ENCODE measurements around the gene CTTNBP2NL. TPM values are rescaled to one million over a fixed set of nuclear protein-coding genes. Genes with fewer than 3 reads are reported as not detected.

The CTTNBP2NL gene
- total and polyA plus RNA-seq, 10 of the 15 experiments (the other 5 are each of a cell fraction or from before 2014, with no cell fraction given), result 2.1 to 11.3 (median 5.6) TPM

DNA sequence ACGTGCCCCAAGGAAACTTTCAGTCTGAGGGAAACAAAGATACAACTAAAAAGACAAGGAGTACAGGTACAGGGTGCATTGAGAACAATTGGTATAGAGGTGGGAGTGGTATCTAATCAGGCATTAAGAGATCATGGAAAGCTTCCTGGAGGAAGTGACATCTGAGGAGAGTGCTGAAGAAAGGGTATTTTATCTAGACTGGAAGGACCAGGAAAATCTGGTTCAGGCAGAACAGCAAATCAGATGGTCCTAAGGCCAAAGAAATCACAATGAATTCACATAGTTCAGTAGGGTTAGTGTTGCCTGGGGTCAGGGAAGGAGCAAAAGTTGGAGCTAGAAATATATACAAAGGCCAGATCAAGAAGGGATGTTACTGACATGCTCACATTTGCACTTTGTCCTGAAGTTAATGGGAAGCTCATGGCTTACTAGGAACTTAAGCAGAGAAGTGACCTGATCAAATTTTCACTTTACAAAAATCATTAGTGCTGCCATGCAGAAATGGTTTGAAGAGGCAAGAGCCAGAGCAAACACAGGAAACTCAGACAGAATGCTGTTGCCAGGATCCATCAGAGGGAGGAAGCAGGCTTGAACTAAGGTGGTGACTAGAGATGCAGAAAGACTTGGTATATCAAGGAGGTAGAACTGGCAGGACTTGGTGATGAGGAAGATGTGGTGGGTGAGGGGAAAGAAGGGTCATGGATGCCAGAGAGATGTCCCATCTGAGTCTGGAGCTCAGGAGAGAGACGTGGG lies 14.5 kb upstream of the CTTNBP2NL start:
- RAD21 ChIA-PET (ENCODE audit: unreplicated experiment), result interaction anchor here (1.2 kb wide), 1 partner anchor 10 kb away, joined by 5 read pairs; no protein-coding TSS in a partner anchor
- 0% methylated on average over 2 of the region's 2 CpGs for WGBS (ENCODE audit: insufficient coverage, insufficient replicate concordance, low lambda C conversion rate, missing lambda C conversion rate)
- Histone ChIP-seq H3K27me3 (replicated peaks in 1 of 2; ENCODE audit: control insufficient read depth in 2 of 2, insufficient read depth in 2 of 2, low read length in 1 of 2) (peaks cover 0 to 4% of the 10 kb centered on the region in 2 experiments; a peak in 1 of 4 replicates), H4K20me1 (ENCODE audit: control insufficient read depth, insufficient read depth) (no peaks in the 10 kb centered on the region), H3K36me3 (ENCODE audit: control insufficient read depth in 2 of 2, insufficient read depth in 2 of 2, low read length in 1 of 2) (no peaks in the 10 kb centered on the region), H3K9me3 (replicated peaks; ENCODE audit: control insufficient read depth, insufficient read depth, low read length) (no peaks in the 10 kb centered on the region; the same call in 2 of the 3 replicates), H3K4me1 (ENCODE audit: control insufficient read depth, insufficient read depth, low read length) (no peaks in the 10 kb centered on the region), H2AFZ (ENCODE audit: control insufficient read depth, low read depth, low read length) (no peak overlapping the region), H3K79me2 (ENCODE audit: control insufficient read depth, insufficient read depth, low read length) (no peaks in the 10 kb centered on the region), H3K27ac (ENCODE audit: control insufficient read depth, insufficient read depth) (no peak overlapping the region), H3K4me3 (no peak overlapping the region), H3K9ac (ENCODE audit: control insufficient read depth, insufficient read depth, low read length) (no peak overlapping the region), H3K4me2 (ENCODE audit: control insufficient read depth, insufficient read depth) (no peak overlapping the region)
- no peak for DNase-seq (ENCODE audit: low read depth, low spot score)
- BruUV-seq (replicated peaks), result no TSS peak
- SMC1A ChIA-PET (ENCODE audit: uncharacterized antibody, unreplicated experiment), result interaction anchor here (0.6 to 1.8 kb wide), 3 partner anchors 11 to 233 kb away, joined by 3 to 7 read pairs (median 4); no protein-coding TSS in a partner anchor
- in situ Hi-C loops (cut with MboI), result no loop called here
- intact Hi-C loops (cut with micrococcal nuclease; ENCODE audit: unreplicated experiment), result no loop called here
- no peak for TF ChIP-seq ZZZ3 (IDR thresholded peaks at IDR 0.05; ENCODE audit: control insufficient read depth, insufficient read length, low read depth)
- POLR2A ChIA-PET, result no interaction called here
- ATAC-seq, result no peak
- CTCF ChIA-PET, result interaction anchor here (1.4 to 2.9 kb wide), 5 partner anchors 10 to 120 kb away, joined by 3 to 21 read pairs (median 5); no protein-coding TSS in a partner anchor
- FAIRE-seq, result peak; percentile 31

DNA sequence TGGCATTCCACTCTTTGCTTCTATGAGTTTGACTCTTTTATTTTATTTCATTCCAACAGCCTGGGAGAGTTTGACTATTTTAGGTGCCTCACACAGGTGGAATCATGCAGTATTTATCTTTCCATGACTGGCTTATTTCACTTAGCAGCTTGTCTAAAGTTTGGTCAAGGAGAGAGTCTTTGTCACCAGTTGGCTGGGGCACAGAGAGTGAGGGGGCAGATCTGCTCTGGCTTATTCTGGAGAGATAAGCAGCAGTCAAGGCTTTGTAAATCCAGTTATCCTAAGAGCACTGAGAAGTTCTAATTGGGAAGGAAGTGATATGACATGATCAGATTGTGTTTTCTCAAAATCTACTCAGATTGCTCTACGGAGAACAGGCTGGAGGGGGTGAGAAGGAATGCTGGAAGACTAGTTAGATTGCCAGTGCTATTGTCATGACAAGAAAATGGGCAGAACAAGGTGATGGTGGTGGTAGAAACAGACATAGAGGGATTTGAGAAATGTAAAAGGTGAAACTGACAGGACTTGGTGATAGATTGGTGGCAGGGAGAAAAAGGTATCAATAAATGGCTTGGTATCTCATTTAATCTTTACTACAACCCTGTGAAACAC lies 12.1 kb upstream of the CTTNBP2NL start:
- 54% methylated on average over 1 of the region's 1 CpG for WGBS (ENCODE audit: insufficient coverage, insufficient replicate concordance, low lambda C conversion rate, missing lambda C conversion rate)
- ChIA-PET RAD21 (ENCODE audit: unreplicated experiment) (no interaction called here), CTCF (no interaction called here), SMC1A (ENCODE audit: uncharacterized antibody, unreplicated experiment) (interaction anchor here (1.1 kb wide), 1 partner anchor 7 kb away, joined by 3 read pairs; no protein-coding TSS in a partner anchor), POLR2A (interaction anchor here (1.1 kb wide), 1 partner anchor 331 kb away, joined by 3 read pairs; the partner anchor contains the start of gene PPM1J)
- no peaks in the 10 kb centered on the region for H3K79me2 ChIP-seq (ENCODE audit: control insufficient read depth, insufficient read depth, low read length)
- ATAC-seq (no peak), DNase-seq (ENCODE audit: low read depth, low spot score) (no peak), FAIRE-seq (no peak)
- H3K9ac ChIP-seq (ENCODE audit: control insufficient read depth, insufficient read depth, low read length), result no peak overlapping the region
- 0 out of 4 replicates have a peak, but pooled peaks cover 0 to 2% of the 10 kb centered on the region in 2 experiments for H3K27me3 ChIP-seq (replicated peaks in 1 of 2; ENCODE audit: control insufficient read depth in 2 of 2, insufficient read depth in 2 of 2, low read length in 1 of 2)
- BruUV-seq (replicated peaks), result no TSS peak
- no peak overlapping the region for H3K4me2 ChIP-seq (ENCODE audit: control insufficient read depth, insufficient read depth)
- H4K20me1 ChIP-seq (ENCODE audit: control insufficient read depth, insufficient read depth), result no peaks in the 10 kb centered on the region
- H3K4me1 ChIP-seq (ENCODE audit: control insufficient read depth, insufficient read depth, low read length), result no peaks in the 10 kb centered on the region
- no peak overlapping the region for H3K4me3 ChIP-seq
- H3K36me3 ChIP-seq (ENCODE audit: control insufficient read depth in 2 of 2, insufficient read depth in 2 of 2, low read length in 1 of 2), result no peaks in the 10 kb centered on the region
- in situ Hi-C loops (cut with MboI), result no loop called here
- intact Hi-C loops (cut with micrococcal nuclease; ENCODE audit: unreplicated experiment), result no loop called here
- H3K27ac ChIP-seq (ENCODE audit: control insufficient read depth, insufficient read depth), result no peak overlapping the region
- no peaks in the 10 kb centered on the region for H3K9me3 ChIP-seq (replicated peaks; ENCODE audit: control insufficient read depth, insufficient read depth, low read length)
- no peak overlapping the region for H2AFZ ChIP-seq (ENCODE audit: control insufficient read depth, low read depth, low read length)
- TF ChIP-seq, protein P1, sequence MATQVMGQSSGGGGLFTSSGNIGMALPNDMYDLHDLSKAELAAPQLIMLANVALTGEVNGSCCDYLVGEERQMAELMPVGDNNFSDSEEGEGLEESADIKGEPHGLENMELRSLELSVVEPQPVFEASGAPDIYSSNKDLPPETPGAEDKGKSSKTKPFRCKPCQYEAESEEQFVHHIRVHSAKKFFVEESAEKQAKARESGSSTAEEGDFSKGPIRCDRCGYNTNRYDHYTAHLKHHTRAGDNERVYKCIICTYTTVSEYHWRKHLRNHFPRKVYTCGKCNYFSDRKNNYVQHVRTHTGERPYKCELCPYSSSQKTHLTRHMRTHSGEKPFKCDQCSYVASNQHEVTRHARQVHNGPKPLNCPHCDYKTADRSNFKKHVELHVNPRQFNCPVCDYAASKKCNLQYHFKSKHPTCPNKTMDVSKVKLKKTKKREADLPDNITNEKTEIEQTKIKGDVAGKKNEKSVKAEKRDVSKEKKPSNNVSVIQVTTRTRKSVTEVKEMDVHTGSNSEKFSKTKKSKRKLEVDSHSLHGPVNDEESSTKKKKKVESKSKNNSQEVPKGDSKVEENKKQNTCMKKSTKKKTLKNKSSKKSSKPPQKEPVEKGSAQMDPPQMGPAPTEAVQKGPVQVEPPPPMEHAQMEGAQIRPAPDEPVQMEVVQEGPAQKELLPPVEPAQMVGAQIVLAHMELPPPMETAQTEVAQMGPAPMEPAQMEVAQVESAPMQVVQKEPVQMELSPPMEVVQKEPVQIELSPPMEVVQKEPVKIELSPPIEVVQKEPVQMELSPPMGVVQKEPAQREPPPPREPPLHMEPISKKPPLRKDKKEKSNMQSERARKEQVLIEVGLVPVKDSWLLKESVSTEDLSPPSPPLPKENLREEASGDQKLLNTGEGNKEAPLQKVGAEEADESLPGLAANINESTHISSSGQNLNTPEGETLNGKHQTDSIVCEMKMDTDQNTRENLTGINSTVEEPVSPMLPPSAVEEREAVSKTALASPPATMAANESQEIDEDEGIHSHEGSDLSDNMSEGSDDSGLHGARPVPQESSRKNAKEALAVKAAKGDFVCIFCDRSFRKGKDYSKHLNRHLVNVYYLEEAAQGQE (IDR thresholded peaks at IDR 0.05; ENCODE audit: low read depth, low read length), result no peak
- TF ChIP-seq NFXL1 (IDR thresholded peaks at IDR 0.05; ENCODE audit: borderline replicate concordance) (no peak), POLR2AphosphoS5 (IDR thresholded peaks at IDR 0.05; ENCODE audit: low read length) (no peak), MLLT1 (IDR thresholded peaks at IDR 0.05) (no peak), FOXK2 (IDR thresholded peaks at IDR 0.05) (no peak), KDM1A (IDR thresholded peaks at IDR 0.05; ENCODE audit: borderline replicate concordance) (no peak), BCL11A (IDR thresholded peaks at IDR 0.05; ENCODE audit: low read depth, low read length) (no peak)
